Muscle of arm (tissue), 12 donors: ENCODE results near the gene MYOZ3. TPM values are rescaled to one million over a fixed set of nuclear protein-coding genes. Genes with fewer than 3 reads are reported as not detected.
A peak's percentile ranks its signal among the peaks of the same experiment; 100 is the strongest.

Source experiments
- DNase-seq: peaks from one replicate; pipeline ENCODE4 v3.0.0-alpha.2; 2013
- polyA plus RNA-seq, 12 donors: library from polyadenylated mRNA; unstranded; fragments of 120-200 nt; gene quantifications; one replicate each; pipeline ENCODE4 v1.2.1, GENCODE V29; 2013; ENCODE audit not compliant: insufficient read length in 12 of 12

Gene MYOZ3
- polyA plus RNA-seq, 12 donors, result 3.1 to 18.0 (median 10.7) TPM; not detected in 1

DNA sequence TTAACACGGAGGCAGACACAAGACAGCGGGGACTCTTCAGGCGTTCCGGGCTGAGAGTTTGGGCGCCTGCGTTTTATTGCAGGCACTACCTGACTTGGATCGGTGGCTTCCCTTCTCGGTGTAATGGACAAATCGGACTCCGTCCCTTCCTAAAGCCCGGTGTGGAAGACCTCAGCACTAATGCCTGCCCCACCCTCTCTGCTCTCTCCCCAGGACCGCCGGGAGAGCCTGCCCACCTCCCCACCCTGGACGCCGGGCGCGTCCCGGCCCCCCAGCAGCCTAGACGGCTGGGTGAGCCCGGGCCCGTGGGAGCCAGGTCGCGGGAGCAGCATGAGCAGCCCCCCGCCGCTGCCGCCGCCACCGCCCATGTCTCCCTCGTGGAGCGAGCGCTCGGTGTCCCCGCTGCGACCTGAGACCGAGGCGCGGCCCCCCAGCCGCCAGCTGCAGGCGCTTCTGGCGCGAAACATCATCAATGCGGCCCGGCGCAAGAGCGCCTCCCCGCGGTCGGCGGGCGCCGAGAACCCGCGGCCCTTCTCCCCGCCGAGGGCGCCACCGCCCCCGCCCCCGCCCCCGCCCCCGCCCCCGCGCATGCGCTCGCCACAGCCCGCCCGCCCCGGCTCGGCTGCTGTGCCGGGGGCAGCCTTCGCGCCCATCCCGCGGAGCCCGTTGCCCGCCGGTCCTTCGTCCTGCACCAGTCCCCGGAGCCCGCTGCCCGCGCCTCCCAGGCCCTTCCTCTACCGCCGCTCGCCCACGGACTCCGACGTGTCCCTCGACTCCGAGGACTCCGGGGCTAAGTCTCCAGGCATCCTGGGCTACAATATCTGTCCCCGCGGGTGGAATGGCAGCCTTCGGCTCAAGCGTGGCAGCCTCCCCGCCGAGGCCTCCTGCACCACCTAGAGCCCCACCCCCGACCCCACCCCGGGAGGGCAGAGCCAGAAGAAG is 4.6 kb upstream of the MYOZ3 start:
- peak; percentile 87 for DNase-seq

DNA sequence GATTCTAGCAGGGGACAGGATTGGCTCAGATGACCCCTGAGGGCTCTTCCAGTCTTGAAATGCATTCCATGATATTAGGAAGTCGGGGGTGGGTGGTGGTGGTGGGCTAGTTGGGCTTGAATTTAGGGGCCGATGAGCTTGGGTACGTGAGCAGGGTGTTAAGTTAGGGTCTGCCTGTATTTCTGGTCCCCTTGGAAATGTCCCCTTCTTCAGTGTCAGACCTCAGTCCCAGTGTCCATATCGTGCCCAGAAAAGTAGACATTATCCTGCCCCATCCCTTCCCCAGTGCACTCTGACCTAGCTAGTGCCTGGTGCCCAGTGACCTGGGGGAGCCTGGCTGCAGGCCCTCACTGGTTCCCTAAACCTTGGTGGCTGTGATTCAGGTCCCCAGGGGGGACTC is 2.9 kb upstream of the MYOZ3 start:
- no peak for DNase-seq

DNA sequence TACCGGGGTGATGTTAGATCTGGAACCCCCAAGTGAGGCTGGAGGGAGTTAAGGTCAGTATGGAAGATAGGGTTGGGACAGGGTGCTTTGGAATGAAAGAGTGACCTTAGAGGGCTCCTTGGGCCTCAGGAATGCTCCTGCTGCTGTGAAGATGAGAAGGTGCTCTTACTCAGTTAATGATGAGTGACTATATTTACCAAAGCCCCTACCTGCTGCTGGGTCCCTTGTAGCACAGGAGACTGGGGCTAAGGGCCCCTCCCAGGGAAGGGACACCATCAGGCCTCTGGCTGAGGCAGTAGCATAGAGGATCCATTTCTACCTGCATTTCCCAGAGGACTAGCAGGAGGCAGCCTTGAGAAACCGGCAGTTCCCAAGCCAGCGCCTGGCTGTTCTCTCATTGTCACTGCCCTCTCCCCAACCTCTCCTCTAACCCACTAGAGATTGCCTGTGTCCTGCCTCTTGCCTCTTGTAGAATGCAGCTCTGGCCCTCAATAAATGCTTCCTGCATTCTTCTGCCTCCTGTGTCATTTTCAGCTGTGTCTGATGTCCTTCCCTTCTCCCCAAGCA is 2.3 kb upstream of the MYOZ3 start:
- DNase-seq, result no peak

DNA sequence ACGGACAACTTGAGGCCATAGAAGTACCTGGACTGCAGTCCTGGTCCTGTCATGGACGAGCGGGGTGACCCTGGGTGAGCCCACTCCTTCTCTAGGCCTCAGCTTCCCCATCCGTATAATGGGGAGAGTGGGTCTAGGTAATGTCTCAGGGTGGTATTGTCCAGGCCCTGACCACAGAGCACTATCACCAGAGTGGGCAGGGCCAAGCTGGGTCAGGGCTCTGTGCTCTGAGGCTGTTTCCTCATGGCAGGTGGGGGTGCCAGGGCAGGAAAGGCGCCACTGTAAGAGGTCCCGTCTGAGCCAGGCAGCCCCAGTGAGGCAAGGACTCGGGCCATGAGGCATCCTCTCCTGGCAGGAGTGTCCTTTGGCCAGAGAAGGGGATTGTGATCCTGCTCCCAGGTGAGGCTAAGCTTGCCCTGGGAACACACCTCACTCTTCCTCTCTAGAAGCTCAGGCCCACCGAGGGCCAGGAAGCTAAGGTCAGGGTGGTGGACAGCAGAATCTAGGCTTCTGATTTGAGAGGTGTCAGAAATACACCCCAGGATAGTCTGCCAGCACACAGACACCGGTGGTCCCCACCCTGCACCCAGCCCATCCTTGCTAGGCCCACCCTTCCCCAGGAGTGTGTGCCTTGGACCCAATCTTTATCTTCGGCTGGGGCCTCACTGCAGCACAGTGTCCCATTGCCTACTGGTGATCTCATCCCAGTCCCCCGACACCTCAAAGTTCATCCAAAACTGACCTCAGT is 1.5 kb upstream of the MYOZ3 start:
- DNase-seq, result no peak

DNA sequence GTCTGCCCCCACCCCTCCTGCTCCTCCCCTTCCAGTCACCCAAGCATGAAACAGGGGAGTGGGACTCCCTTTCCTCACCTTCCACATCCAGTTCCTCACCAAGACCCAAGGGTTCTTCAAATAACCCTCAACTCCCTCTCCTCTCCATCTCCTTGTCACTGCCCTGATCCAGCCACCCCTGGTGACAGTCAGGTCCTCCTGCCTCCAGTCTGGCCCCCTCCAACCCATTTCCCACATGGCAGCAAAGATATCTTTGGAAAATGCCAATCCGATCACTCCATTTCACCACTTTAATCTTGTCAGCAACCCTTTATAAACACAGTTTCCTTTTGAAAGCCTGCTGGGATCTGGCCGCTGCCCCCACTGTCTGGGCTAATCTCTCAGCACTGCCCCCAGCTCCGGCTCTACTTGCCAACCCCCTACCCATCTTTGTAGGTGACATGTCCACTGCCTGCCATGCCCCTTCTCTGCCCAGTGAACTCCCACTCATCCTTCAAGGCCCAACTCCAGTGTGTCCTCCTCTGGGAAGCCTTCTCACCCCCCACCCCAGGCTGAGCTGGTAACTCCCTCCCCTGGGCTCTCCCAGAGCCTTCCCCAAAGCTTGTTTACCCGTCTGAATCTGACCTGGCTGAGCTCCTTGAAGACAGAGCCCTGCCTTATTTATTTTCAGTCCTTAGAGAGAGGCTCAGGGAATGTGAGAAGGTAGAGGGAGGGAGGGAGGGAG is 781 bp upstream of the MYOZ3 start:
- no peak for DNase-seq

DNA sequence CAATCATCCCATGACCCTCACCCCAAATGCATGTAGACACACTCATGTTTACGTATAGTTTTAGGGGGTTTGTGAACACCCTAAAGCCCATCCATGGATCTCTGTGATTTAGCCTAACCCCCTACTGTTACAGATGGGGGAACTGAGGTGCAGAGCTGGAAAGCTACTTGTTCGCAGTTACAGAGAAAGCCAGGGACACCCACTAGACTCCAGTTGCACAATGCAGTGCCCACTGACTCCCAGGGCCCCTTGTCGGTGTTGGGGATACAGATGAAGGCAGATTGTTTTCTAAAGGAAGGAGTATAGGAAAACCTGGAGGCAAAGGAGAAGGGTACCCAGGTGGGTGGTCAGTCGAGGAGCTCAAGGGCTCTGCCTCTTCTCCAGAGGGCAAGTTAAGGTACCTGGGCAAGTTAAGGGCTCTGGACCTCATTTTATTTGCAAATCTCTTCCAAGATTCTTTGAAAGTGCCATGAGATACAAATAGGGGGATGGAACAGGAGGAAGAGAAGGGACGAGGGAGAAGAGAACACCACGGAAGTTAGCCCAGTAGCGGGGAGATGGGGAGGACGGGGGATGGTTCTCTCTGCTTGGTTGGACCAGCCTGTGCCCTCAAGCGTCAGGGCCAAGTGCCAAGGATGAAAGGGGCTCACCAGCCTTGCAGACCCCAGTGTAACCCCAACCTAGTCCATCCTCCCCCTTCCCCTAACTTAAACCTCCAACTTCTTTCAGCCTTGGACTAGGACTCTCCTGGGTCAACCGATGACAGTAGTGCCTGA is 958 bp downstream of the MYOZ3 start:
- no peak for DNase-seq

DNA sequence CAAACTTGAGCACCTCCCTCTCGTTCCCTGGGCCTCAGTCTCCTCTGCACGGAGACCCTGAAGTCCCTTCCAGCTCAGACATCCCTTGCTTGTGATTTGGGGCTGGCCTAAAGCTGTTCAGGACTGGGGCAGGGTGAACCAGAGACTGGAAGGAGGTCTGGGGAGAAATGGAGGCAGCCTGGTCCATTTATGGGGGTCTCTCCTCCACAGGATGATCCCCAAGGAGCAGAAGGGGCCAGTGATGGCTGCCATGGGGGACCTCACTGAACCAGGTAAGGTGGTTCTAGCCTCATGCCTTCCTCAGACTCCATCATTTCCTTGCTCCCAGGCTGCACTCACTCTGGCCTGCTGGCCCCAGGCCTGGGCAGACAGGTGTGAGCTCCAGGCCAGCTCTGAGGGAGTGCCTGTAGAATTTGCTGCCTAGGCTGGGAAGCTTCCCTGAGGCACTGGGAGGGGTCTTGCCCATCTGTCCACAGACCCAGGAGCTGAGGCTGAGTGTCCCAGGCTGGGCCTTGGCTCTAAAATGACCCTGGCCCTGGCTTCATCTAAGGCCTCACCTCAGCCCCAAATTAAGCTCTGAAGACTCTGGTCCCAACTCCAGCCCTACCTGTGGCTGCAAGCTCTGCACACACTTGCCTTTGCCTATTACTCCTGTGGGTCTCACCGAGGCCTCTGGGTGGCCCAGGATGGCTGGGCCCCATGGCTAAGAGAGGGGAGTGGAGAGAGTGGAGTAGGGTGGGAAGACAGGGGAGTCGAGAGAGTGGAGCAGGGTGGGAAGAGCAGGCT is 1.9 kb downstream of the MYOZ3 start:
- DNase-seq, result no peak

DNA sequence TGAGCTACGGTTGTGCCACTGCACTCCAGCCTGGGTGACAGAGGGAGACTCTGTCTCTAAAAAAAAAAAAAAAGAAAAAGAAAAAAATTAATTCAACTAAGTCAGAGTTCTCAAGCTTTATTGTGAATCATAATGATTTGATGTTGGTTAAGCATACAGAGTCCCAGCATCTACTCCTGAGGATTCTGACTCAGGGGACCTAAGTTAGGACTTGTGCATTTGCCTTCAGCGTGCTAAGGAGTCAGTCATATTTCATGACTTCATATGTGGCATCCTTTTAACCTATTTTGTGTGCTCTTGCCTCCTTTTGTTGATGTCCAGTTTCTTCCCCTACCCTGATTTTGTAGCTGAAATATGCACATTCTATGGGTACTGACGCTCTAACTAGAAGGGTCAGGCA is 2.9 kb downstream of the MYOZ3 start:
- no peak for DNase-seq

DNA sequence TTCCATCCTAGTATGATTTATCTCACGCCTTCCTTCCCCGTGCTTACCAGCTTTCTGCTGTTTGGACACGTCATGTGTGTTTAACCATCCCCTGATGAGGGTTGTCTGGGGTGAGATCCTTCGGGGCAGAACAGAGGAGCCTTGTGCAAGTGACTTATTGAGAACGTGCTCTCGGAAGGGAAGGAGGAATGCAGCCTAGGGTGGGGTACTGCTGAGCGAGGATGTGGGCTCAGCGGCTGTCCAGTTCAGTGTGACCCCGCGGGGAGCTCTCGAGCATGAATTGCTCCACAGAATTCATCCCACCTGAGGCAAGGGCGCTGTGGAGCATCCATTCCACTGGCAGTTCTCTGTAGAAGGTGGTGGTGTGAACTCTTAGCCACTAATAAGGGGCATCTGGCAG is 4.0 kb downstream of the MYOZ3 start:
- DNase-seq, result no peak

DNA sequence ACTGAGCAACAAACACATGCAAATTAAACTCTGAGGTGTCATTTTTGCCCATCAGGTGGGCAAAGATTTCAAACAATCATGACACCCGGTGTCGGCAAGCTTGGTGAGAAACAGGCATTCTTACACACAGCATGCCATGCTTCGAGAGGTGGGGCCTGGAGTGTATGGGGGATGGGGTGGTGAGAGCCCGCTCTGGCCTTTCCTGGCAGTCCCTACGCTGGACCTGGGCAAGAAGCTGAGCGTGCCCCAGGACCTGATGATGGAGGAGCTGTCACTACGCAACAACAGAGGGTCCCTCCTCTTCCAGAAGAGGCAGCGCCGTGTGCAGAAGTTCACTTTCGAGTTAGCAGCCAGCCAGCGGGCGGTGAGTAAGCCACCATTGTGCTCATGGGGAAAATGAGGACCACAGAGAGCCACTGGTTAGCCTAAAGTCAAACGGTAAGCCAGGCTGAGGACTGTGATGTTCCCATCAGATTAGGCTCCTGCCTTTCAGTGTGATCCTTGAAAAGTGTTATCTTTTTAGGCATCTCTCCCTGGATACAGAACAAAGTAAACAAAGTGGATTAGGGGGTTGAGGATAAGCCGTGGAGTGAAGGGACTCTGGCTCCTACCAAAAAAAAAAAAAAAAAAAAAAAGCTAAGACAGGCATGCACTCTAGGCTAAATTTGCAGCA is 9.4 kb downstream of the MYOZ3 start:
- no peak for DNase-seq

DNA sequence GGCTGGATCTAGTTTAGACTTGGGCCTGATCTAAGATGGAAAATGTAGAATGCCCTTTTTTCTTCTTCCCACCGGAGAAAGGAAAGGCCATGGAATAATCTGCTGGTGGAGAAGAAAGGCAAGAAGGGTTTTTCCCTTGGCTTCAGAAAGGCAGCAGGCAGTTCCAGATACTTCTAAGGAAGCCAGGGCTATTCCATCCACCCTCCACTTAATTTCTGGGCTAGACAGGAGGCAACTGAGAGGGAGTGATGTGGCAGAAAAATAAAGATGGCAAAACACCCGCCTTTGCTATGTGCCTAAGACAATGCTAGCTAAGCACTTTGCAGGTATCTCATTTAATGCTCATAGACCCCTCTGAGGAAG is 9.9 kb downstream of the MYOZ3 start:
- no peak for DNase-seq

DNA sequence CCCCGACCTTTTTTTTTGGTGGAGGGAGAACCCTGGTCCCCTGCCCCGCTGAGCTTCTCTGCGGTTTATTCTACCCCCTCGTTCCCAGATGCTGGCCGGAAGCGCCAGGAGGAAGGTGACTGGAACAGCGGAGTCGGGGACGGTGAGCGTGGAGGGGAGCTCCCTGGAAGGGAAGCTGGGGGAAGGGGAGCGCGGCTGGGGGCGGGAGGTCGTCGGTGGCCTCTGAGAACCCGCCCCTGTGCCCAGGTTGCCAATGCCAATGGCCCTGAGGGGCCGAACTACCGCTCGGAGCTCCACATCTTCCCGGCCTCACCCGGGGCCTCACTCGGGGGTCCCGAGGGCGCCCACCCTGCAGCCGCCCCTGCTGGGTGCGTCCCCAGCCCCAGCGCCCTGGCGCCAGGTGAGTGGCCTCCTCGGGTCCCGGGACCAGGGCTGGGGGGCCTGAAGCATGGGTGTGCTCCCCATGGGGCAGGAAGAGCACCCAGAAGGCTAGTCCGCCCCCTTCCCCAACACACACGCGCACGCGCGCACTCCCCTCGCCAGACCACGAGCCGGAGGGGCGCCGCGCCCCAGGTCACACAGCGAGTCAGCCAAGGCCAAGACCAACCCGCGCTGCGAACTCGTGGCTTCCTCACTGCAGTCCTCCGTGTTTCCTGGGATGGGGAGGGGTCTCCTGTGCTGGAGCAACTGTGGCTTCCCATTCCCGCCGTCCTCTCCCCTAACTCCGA is 10.6 kb downstream of the MYOZ3 start:
- no peak for DNase-seq

DNA sequence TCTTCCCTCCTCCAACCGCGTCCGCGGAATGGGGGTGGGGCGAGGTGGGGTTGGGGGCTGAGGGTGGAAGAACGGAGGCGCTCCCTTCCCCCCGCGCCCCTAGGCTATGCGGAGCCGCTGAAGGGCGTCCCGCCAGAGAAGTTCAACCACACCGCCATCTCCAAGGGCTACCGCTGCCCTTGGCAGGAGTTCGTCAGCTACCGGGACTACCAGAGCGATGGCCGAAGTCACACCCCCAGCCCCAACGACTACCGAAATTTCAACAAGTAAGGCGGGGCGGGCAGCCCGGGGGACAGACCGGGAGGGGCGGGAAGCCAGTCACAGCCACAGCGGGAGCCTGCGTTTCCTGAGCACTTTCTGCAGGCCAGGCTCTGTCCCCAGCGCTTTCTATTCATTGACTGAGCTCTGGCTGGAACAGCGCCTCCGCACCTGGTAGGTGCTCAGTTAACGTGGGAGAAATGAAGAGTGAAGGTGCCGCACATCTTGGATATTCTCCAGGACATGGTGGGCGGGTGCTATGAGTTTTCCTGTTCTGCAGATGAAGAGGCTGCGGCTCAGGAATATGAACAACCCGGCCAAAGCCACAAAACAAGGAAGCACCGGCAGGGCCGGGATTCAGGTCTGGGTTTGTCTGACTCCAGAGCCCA is 11.3 kb downstream of the MYOZ3 start:
- DNase-seq, result no peak

DNA sequence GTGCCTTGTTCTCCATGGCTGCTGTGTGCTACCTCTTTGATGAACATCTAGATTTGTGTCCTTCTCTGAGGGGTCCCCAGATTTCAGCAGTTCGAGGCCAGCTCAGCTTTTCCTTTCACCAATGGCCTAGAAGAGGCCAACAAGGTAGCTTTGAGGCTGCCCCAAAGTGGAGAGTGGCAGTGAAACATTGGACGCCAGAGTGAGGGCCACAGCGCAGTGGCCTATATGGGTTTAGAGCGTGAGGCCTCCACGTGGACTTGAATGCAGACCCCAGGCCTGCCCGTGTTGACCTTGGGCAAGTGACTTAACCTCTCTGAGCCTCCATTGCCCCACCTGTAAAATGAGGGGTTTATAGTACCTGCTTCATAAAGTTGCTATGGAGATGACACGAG is 11.8 kb downstream of the MYOZ3 start:
- DNase-seq, result no peak

DNA sequence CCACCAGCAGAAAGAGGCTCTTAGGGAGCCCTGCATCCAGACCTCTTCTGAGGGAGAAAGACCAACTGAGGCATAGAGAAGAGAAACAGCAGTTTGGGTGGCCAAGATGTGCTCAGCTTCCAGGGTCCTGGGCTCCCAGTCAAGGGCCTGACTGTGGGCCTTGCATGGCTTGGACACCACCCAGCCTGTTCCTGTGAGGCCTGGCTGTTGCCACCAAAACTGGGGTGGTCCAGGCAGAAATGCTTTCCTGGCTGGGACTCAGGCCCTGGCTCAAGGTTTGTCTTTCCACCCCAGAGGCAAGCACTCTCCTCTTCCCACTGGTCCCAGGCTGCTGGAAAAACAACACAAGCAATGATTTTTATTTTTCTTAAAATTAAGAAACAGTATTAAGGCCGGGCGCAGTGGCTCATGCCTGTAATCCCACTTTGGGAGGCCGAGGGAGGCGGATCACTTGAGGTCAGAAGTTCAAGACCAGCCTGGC is 13.3 kb downstream of the MYOZ3 start:
- peak; percentile 88 for DNase-seq

DNA sequence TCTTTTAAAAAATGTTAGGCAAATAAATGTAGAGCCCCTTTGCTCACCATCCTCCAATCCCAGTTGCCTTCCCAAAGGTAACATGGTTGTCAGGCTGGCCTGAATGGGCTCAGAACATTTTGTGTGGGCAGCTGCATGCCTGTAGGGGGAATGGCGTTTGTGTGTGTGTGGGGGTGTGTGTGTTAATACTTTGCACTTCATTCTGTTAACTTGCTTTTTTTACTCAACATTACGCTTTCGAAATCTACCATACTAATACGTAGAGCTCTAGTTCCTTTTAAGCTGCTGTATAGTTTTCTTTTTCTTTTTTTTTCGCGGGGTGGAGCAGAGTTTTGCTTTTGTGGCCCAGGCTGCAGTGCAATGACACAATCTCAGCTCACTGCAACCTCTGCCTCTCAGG is 14.0 kb downstream of the MYOZ3 start:
- no peak for DNase-seq

DNA sequence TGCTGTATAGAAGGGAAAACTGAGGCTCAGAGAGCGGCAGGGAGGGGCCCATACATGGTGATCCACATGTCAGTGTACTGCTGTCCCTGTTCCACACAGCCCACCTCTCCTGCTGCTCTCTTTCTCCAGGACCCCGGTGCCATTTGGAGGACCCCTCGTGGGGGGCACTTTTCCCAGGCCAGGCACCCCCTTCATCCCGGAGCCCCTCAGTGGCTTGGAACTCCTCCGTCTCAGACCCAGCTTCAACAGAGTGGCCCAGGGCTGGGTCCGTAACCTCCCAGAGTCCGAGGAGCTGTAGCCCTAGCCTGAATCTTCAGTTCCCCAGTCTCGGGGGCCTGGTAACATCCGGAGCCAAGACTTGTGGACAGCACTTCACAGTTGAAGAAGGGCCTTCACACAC is 15.5 kb downstream of the MYOZ3 start:
- no peak for DNase-seq

DNA sequence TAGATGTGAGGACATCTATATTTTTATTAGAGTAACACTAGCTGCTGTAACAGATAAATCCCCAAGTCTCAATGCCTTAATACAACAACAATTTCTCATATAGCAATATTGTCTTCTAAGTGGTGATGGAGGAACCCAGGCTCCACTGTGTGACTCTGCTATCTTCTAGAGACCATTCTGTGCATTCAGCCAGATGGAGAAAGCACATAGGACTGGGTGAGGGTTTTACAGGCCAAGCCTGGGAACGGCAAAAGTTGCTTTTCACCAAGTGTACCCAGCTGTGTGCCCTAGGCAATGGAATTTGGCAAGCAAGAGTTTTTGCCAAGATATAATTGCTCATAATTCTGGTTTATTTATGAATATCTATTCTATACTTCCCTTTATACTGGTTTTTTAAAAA is 28.1 kb downstream of the MYOZ3 start:
- DNase-seq, result no peak

DNA sequence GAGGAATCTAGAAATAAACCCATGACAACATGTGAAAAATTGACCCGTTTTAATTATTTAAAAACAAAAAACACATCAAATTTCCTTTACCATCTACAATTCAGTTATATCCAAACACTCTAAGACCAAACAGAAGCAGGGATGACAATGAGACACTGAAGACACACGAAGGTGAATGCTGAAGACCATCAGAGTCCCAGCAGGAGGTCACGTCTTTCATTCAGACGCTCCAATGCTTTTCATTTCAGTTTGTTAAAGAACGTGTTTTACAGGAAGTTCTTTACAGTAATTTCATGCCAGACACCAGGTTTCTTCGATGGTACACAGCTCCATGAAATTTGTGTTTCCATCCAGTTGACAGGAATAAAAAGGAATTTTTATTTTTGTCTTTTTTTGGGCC is 29.7 kb downstream of the MYOZ3 start:
- DNase-seq, result no peak
